WERI-Rb-1 (cell line): Measurements from ENCODE around the gene LMOD2.
A peak's percentile ranks its signal among the peaks of the same experiment; 100 is the strongest.

Experiments used
- DNase-seq: peaks from one replicate; pipeline ENCODE4 v3.0.0-alpha.2; 2020
- H3K27ac ChIP-seq: fragments of 250-450 bp; sonication (Bioruptor Pico); 2 replicates; pipeline ENCODE4 v1.5.1; 2020; ENCODE audit warnings: mild to moderate bottlenecking, moderate library complexity
- H3K27me3 ChIP-seq: fragments of 250-450 bp; sonication (Bioruptor Pico); 2 replicates; pipeline ENCODE4 v1.5.1; 2021; ENCODE audit warnings: mild to moderate bottlenecking, low read depth, moderate library complexity; ENCODE audit not compliant: insufficient read depth, severe bottlenecking
- H3K36me3 ChIP-seq: fragments of 250-450 bp; sonication (Bioruptor Pico); 2 replicates; pipeline ENCODE4 v1.5.1; 2020; ENCODE audit warnings: mild to moderate bottlenecking, moderate library complexity
- H3K4me3 ChIP-seq: 2 replicates; pipeline ENCODE4 v1.5.1; 2011; ENCODE audit warnings: low read depth, mild to moderate bottlenecking, control low read depth, low read length
- H3K9me3 ChIP-seq: fragments of 250-450 bp; sonication (Bioruptor Pico); 2 replicates; pipeline ENCODE4 v1.5.1; 2021; ENCODE audit warnings: mild to moderate bottlenecking, moderate library complexity; ENCODE audit not compliant: severe bottlenecking
- CTCF ChIP-seq: IDR thresholded peaks from 2 replicates; pipeline ENCODE4 v1.5.1; 2011; ENCODE audit warnings: low read depth, mild to moderate bottlenecking, control low read depth, inconsistent platforms, low read length

The LMOD2 gene

GRCh38 chr7:123681561-123681960 lies 25.9 kb downstream of the LMOD2 start:
- H3K9me3 ChIP-seq = no peaks in the 10 kb centered on the region
- no peaks in the 10 kb centered on the region for H3K27me3 ChIP-seq
- H3K36me3 ChIP-seq = peaks cover 6% of the 10 kb centered on the region
- DNase-seq = no peak
- no peak overlapping the region for H3K4me3 ChIP-seq
- H3K27ac ChIP-seq = no peak overlapping the region
- TF ChIP-seq CTCF = no peak

- TF ChIP-seq CTCF = peak; percentile 40
- Histone ChIP-seq H3K9me3 (no peaks in the 10 kb centered on the region), H3K27ac (no peak overlapping the region), H3K4me3 (no peak overlapping the region), H3K27me3 (no peaks in the 10 kb centered on the region), H3K36me3 (peaks cover 7% of the 10 kb centered on the region)
- no peak for DNase-seq
Observed at GRCh38 chr7:123682690-123683089, 27.0 kb downstream of the LMOD2 start.

GRCh38 chr7:123687161-123687560 lies 31.5 kb downstream of the LMOD2 start:
- no peak for TF ChIP-seq CTCF
- Histone ChIP-seq H3K27ac (no peak overlapping the region), H3K36me3 (peaks cover 25% of the 10 kb centered on the region), H3K9me3 (no peaks in the 10 kb centered on the region), H3K27me3 (no peaks in the 10 kb centered on the region), H3K4me3 (no peak overlapping the region)
- no peak for DNase-seq

GRCh38 chr7:123687727-123688126 lies 32.1 kb downstream of the LMOD2 start:
- Histone ChIP-seq H3K27ac (no peak overlapping the region), H3K9me3 (no peaks in the 10 kb centered on the region), H3K36me3 (peaks cover 26% of the 10 kb centered on the region), H3K27me3 (no peaks in the 10 kb centered on the region), H3K4me3 (no peak overlapping the region)
- no peak for DNase-seq
- TF ChIP-seq CTCF = no peak

GRCh38 chr7:123689250-123689649 lies 33.6 kb downstream of the LMOD2 start:
- Histone ChIP-seq H3K27ac (no peak overlapping the region), H3K4me3 (no peak overlapping the region), H3K36me3 (peaks cover 35% of the 10 kb centered on the region), H3K27me3 (no peaks in the 10 kb centered on the region), H3K9me3 (no peaks in the 10 kb centered on the region)
- DNase-seq = no peak
- TF ChIP-seq CTCF = no peak

- Histone ChIP-seq H3K9me3 (no peaks in the 10 kb centered on the region), H3K36me3 (peaks cover 45% of the 10 kb centered on the region), H3K27ac (no peak overlapping the region), H3K4me3 (no peak overlapping the region), H3K27me3 (no peaks in the 10 kb centered on the region)
- DNase-seq = no peak
- no peak for TF ChIP-seq CTCF
Observed at GRCh38 chr7:123690550-123690949, 34.9 kb downstream of the LMOD2 start.
